CD8-positive, alpha-beta memory T cell (primary cell): ENCODE results near the gene LYSET. TPM values are rescaled to one million over a fixed set of nuclear protein-coding genes. Genes with fewer than 3 reads are reported as not detected.
"Not testable (repeated sequence)": the region's sequence is repeated elsewhere in the genome, so short reads cannot be mapped to it uniquely, and the experiment has no call there.

ENCODE experiments used
- CTCF ChIA-PET: fragments of 350-600 bp; sonication (Branson Sonifier 250); formaldehyde crosslinking; loops from one replicate; lab custom pipeline; 2021; ENCODE audit warnings: antibody characterized with exemption; lab: Charles Lee
- POLR2A ChIA-PET: fragments of 350-600 bp; sonication (Branson Sonifier 250); formaldehyde crosslinking; loops from one replicate; lab custom pipeline; 2021; ENCODE audit warnings: antibody characterized with exemption; lab: Charles Lee
- DNase-seq, 5 donors: peaks; one replicate each; pipeline versions ENCODE4 v3.0.0 to v3.0.0-alpha.2; 2020 to 2022; ENCODE audit warnings: mixed read lengths in 1 of 5
- H3K27ac ChIP-seq: one replicate; pipeline ENCODE4 v1.7.0; 2013; ENCODE audit warnings: low read depth, mild to moderate bottlenecking, low read length, moderate library complexity
- H3K27me3 ChIP-seq: 2 replicates; pipeline ENCODE4 v1.7.0; 2013; ENCODE audit warnings: low read length, mild to moderate bottlenecking; ENCODE audit not compliant: insufficient read depth, poor library complexity, severe bottlenecking
- H3K36me3 ChIP-seq: 2 replicates; pipeline ENCODE4 v1.7.0; 2013; ENCODE audit warnings: mild to moderate bottlenecking, low read length, moderate library complexity; ENCODE audit not compliant: insufficient read depth
- H3K4me1 ChIP-seq: 2 replicates; pipeline ENCODE4 v1.7.0; 2013; ENCODE audit warnings: mild to moderate bottlenecking, low read length, moderate library complexity; ENCODE audit not compliant: insufficient read depth
- H3K4me3 ChIP-seq: 2 replicates; pipeline ENCODE4 v1.7.0; 2013; ENCODE audit warnings: mild to moderate bottlenecking, low read length
- H3K9me3 ChIP-seq: 2 replicates; pipeline ENCODE4 v1.7.0; 2013; ENCODE audit warnings: mild to moderate bottlenecking, low read length
- H3K27ac Mint-ChIP-seq, 8 donors: one replicate each; pipeline ENCODE4 v1.8.0; 2020 to 2021; ENCODE audit warnings: mixed read lengths in 8 of 8, mild to moderate bottlenecking in 6 of 8, inconsistent platforms in 3 of 8, moderate library complexity in 3 of 8
- H3K27me3 Mint-ChIP-seq, 2 donors: one replicate each; pipeline ENCODE4 v1.8.0; 2020 to 2021; ENCODE audit warnings: mixed read lengths in 2 of 2, mild to moderate bottlenecking in 1 of 2, moderate library complexity in 1 of 2
- H3K36me3 Mint-ChIP-seq, 3 donors: one replicate each; pipeline ENCODE4 v1.8.0; 2020 to 2021; ENCODE audit warnings: mixed read lengths in 3 of 3, inconsistent platforms in 1 of 3, mild to moderate bottlenecking in 1 of 3
- H3K4me1 Mint-ChIP-seq, 3 donors: one replicate each; pipeline ENCODE4 v1.8.0; 2020 to 2021; ENCODE audit warnings: mixed read lengths in 3 of 3, inconsistent platforms in 1 of 3, mild to moderate bottlenecking in 1 of 3
- H3K4me3 Mint-ChIP-seq, 7 donors: one replicate each; pipeline ENCODE4 v1.8.0; 2020 to 2021; ENCODE audit warnings: mixed read lengths in 7 of 7, mild to moderate bottlenecking in 6 of 7, moderate library complexity in 4 of 7, inconsistent platforms in 2 of 7
- H3K9me3 Mint-ChIP-seq, 5 donors: one replicate each; pipeline ENCODE4 v1.8.0; 2020 to 2022; ENCODE audit warnings: mixed read lengths in 5 of 5, mild to moderate bottlenecking in 3 of 5, moderate library complexity in 2 of 5, inconsistent platforms in 1 of 5
- polyA plus RNA-seq: library from polyadenylated mRNA; unstranded; fragments of 300-500 nt; fragmentation: Illumina TruSeq; gene quantifications from one replicate; pipeline ENCODE4 v1.2.3, GENCODE V29; 2021
- total RNA-seq, 2 experiments: library from RNA; stranded (reverse); gene quantifications; one replicate each; pipeline ENCODE4 v1.2.3, GENCODE V29; 2021

The LYSET gene
- 10 to 100 TPM; 19.3 to 20.5 TPM for total RNA-seq
- polyA plus RNA-seq: 37.9 TPM

GRCh38 chr14:93184391-93185348 lies at the start of gene LYSET, which contains the start of gene MOAP1:
TSS of gene LYSET (plus strand) at chr14:93185317. CDS start at chr14:93185406, 89 bp downstream.
TSS of gene MOAP1 (minus strand) at chr14:93184897. CDS start at chr14:93184242, 655 bp downstream.
- CTCF ChIA-PET: interaction anchor here (0.8 to 4.6 kb wide), 5 partner anchors 9 to 77 kb away, joined by 3 to 33 read pairs (median 7); partner anchors contain the start of genes GON7 and UBR7
- POLR2A ChIA-PET: interaction anchor here (0.9 to 2.3 kb wide), 9 partner anchors 10 to 232 kb away, joined by 3 to 36 read pairs (median 3); partner anchors contain the start of genes GON7, ITPK1 and UBR7
- H3K4me3 Mint-ChIP-seq: peak within 1 kb of the TSS; percentile 91 to 97 (median 94)
- H3K27me3 Mint-ChIP-seq: no peaks in the 10 kb centered on the region
- H3K9me3 Mint-ChIP-seq: no peaks in the 10 kb centered on the region
- peaks cover 0 to 47% (median 3%) of the 10 kb centered on the region in 3 donors for H3K36me3 Mint-ChIP-seq
- H3K4me3 ChIP-seq: peak within 1 kb of the TSS; percentile 95
- peaks cover 31% of the 10 kb centered on the region for H3K4me1 ChIP-seq
- H3K4me1 Mint-ChIP-seq: peaks cover 33 to 47% (median 45%) of the 10 kb centered on the region in 3 donors
- H3K27ac ChIP-seq: peak within 1 kb of the TSS; percentile 98
- peaks cover 19% of the 10 kb centered on the region for H3K36me3 ChIP-seq
- DNase-seq: peak; percentile 89 to 95 (median 90)
- no peaks in the 10 kb centered on the region for H3K27me3 ChIP-seq
- no peaks in the 10 kb centered on the region for H3K9me3 ChIP-seq
- H3K27ac Mint-ChIP-seq: peak within 1 kb of the TSS; percentile 93 to 99 (median 98)

- Histone ChIP-seq H3K27me3 (no peaks in the 10 kb centered on the region), H3K9me3 (no peaks in the 10 kb centered on the region), H3K27ac (no peak overlapping the region), H3K36me3 (no peaks in the 10 kb centered on the region), H3K4me3 (no peak overlapping the region), H3K4me1 (no peaks in the 10 kb centered on the region)
- H3K27ac Mint-ChIP-seq: no peak overlapping the region
- CTCF ChIA-PET: interaction anchor here (8.8 kb wide), 1 partner anchor 22 kb away, joined by 81 read pairs; the partner anchor contains the start of gene ITPK1
- no peaks in the 10 kb centered on the region for H3K27me3 Mint-ChIP-seq
- no peaks in the 10 kb centered on the region for H3K9me3 Mint-ChIP-seq
- DNase-seq: no peak
- no peak overlapping the region for H3K4me3 Mint-ChIP-seq
- H3K36me3 Mint-ChIP-seq: no peaks in the 10 kb centered on the region
- POLR2A ChIA-PET: no interaction called here
- peaks cover 2 to 5% (median 5%) of the 10 kb centered on the region in 3 donors for H3K4me1 Mint-ChIP-seq
These were observed 49.7 kb upstream of the LYSET start for GRCh38 chr14:93135399-93135798.

- H3K4me3 ChIP-seq: no peak overlapping the region
- no peaks in the 10 kb centered on the region for H3K27me3 ChIP-seq
- H3K9me3 ChIP-seq: no peaks in the 10 kb centered on the region
- Mint-ChIP-seq H3K27ac (no peak overlapping the region), H3K27me3 (no peaks in the 10 kb centered on the region), H3K4me1 (peaks cover 2 to 5% (median 5%) of the 10 kb centered on the region in 3 donors), H3K9me3 (no peaks in the 10 kb centered on the region), H3K36me3 (no peaks in the 10 kb centered on the region), H3K4me3 (no peak overlapping the region)
- no peaks in the 10 kb centered on the region for H3K36me3 ChIP-seq
- ChIA-PET POLR2A (no interaction called here), CTCF (interaction anchor here (8.8 kb wide), 1 partner anchor 23 kb away, joined by 81 read pairs; the partner anchor contains the start of gene ITPK1)
- H3K4me1 ChIP-seq: no peaks in the 10 kb centered on the region
- no peak overlapping the region for H3K27ac ChIP-seq
- no peak for DNase-seq
These were observed 49.1 kb upstream of the LYSET start for GRCh38 chr14:93136009-93136408.

- H3K4me1 Mint-ChIP-seq, H3K4me3 ChIP-seq, POLR2A ChIA-PET, H3K36me3 ChIP-seq, H3K9me3 ChIP-seq, H3K36me3 Mint-ChIP-seq, H3K27me3 Mint-ChIP-seq, H3K27me3 ChIP-seq, H3K27ac Mint-ChIP-seq, H3K4me1 ChIP-seq, H3K27ac ChIP-seq, H3K9me3 Mint-ChIP-seq, DNase-seq, H3K4me3 Mint-ChIP-seq: not testable (repeated sequence)
- CTCF ChIA-PET: interaction anchor here (8.8 kb wide), 1 partner anchor 23 kb away, joined by 81 read pairs; the partner anchor contains the start of gene ITPK1
These were observed 48.6 kb upstream of the LYSET start for GRCh38 chr14:93136508-93136907.

GRCh38 chr14:93137864-93138263 lies 47.3 kb upstream of the LYSET start:
- H3K9me3 Mint-ChIP-seq: no peaks in the 10 kb centered on the region
- no peak overlapping the region for H3K27ac Mint-ChIP-seq
- no peak overlapping the region for H3K4me3 Mint-ChIP-seq
- Histone ChIP-seq H3K4me3 (no peak overlapping the region), H3K36me3 (no peaks in the 10 kb centered on the region), H3K27me3 (no peaks in the 10 kb centered on the region), H3K9me3 (no peaks in the 10 kb centered on the region), H3K27ac (no peak overlapping the region), H3K4me1 (no peaks in the 10 kb centered on the region)
- no peak for DNase-seq
- no peaks in the 10 kb centered on the region for H3K27me3 Mint-ChIP-seq
- H3K4me1 Mint-ChIP-seq: peaks cover 2 to 5% (median 5%) of the 10 kb centered on the region in 3 donors
- CTCF ChIA-PET: interaction anchor here (2.6 to 8.8 kb wide), 2 partner anchors 25 to 187 kb away, joined by 14 to 81 read pairs; partner anchors contain the start of gene ITPK1
- no peaks in the 10 kb centered on the region for H3K36me3 Mint-ChIP-seq
- POLR2A ChIA-PET: no interaction called here

GRCh38 chr14:93142854-93143652 lies 42.1 kb upstream of the LYSET start:
- Mint-ChIP-seq H3K4me3 (no peak overlapping the region), H3K4me1 (peaks cover 2 to 5% (median 5%) of the 10 kb centered on the region in 3 donors), H3K36me3 (no peaks in the 10 kb centered on the region), H3K9me3 (no peaks in the 10 kb centered on the region), H3K27ac (no peak overlapping the region), H3K27me3 (peaks cover 3 to 4% of the 10 kb centered on the region in 2 donors)
- CTCF ChIA-PET: interaction anchor here (2.3 to 8.8 kb wide), 2 partner anchors 30 to 191 kb away, joined by 10 to 81 read pairs; partner anchors contain the start of gene ITPK1
- H3K27ac ChIP-seq: no peak overlapping the region
- POLR2A ChIA-PET: no interaction called here
- no peak overlapping the region for H3K4me3 ChIP-seq
- DNase-seq: no peak
- H3K9me3 ChIP-seq: no peaks in the 10 kb centered on the region
- no peaks in the 10 kb centered on the region for H3K4me1 ChIP-seq
- H3K36me3 ChIP-seq: no peaks in the 10 kb centered on the region
- H3K27me3 ChIP-seq: no peaks in the 10 kb centered on the region

- no peaks in the 10 kb centered on the region for H3K36me3 ChIP-seq
- H3K4me3 ChIP-seq: no peak overlapping the region
- peaks cover 6 to 7% of the 10 kb centered on the region in 2 donors for H3K27me3 Mint-ChIP-seq
- CTCF ChIA-PET: interaction anchor here (1.1 to 2.8 kb wide), 4 partner anchors 14 to 194 kb away, joined by 3 to 11 read pairs (median 4); no protein-coding TSS in a partner anchor
- H3K9me3 ChIP-seq: no peaks in the 10 kb centered on the region
- peaks cover 0 to 4% (median 0%) of the 10 kb centered on the region in 3 donors for H3K4me1 Mint-ChIP-seq
- H3K27ac ChIP-seq: no peak overlapping the region
- no peak for DNase-seq
- no peaks in the 10 kb centered on the region for H3K36me3 Mint-ChIP-seq
- H3K27ac Mint-ChIP-seq: no peak overlapping the region
- H3K4me3 Mint-ChIP-seq: no peak overlapping the region
- H3K4me1 ChIP-seq: no peaks in the 10 kb centered on the region
- POLR2A ChIA-PET: no interaction called here
- H3K9me3 Mint-ChIP-seq: no peaks in the 10 kb centered on the region
- H3K27me3 ChIP-seq: no peaks in the 10 kb centered on the region
These were observed 39.0 kb upstream of the LYSET start for GRCh38 chr14:93146119-93146518.
